Spleen (tissue), 11 donors: ENCODE data around the gene EWSR1. TPM values are rescaled to one million over a fixed set of nuclear protein-coding genes. Genes with fewer than 3 reads are reported as not detected.
A peak's percentile ranks its signal among the peaks of the same experiment; 100 is the strongest.

ENCODE experiments used
- DNase-seq: peaks from one replicate; pipeline ENCODE4 v3.0.0-alpha.2; 2020
- H3K27ac ChIP-seq, 8 donors: fragments of 200-600 bp; sonication (generic) in 7 of 8; 1 replicate in 4 of 8; 2 replicates in 4 of 8; pipeline versions ENCODE4 v1.5.0 to v1.8.0; 2016 to 2021; ENCODE audit warnings: inconsistent platforms in 4 of 8, mild to moderate bottlenecking in 4 of 8, moderate library complexity in 1 of 8
- H3K27me3 ChIP-seq, 7 donors: fragments of 200-600 bp; sonication (generic) in 6 of 7; replicated peaks in 1 of 7; 1 replicate in 4 of 7; 2 replicates in 3 of 7; pipeline versions ENCODE4 v1.5.0 to v1.8.0; 2016 to 2021; ENCODE audit warnings: inconsistent platforms in 3 of 7, mild to moderate bottlenecking in 1 of 7
- H3K36me3 ChIP-seq, 6 donors: fragments of 200-600 bp; sonication (generic) in 5 of 6; 1 replicate in 4 of 6; 2 replicates in 2 of 6; pipeline versions ENCODE4 v1.5.0 to v1.8.0; 2016 to 2021; ENCODE audit warnings: inconsistent platforms in 2 of 6
- H3K4me1 ChIP-seq, 6 donors: fragments of 200-600 bp; sonication (generic) in 5 of 6; 1 replicate in 3 of 6; 2 replicates in 3 of 6; pipeline versions ENCODE4 v1.5.0 to v1.8.0; 2016 to 2021; ENCODE audit warnings: inconsistent platforms in 3 of 6
- H3K4me3 ChIP-seq, 8 donors: fragments of 200-600 bp; sonication (generic) in 7 of 8; 1 replicate in 4 of 8; 2 replicates in 4 of 8; pipeline versions ENCODE4 v1.5.0 to v1.8.0; 2016 to 2021; ENCODE audit warnings: inconsistent platforms in 4 of 8, mild to moderate bottlenecking in 4 of 8, moderate library complexity in 2 of 8
- H3K9me3 ChIP-seq, 8 donors: fragments of 200-600 bp; sonication (generic) in 7 of 8; 1 replicate in 4 of 8; 2 replicates in 4 of 8; pipeline versions ENCODE4 v1.5.0 to v1.8.0; 2016 to 2021; ENCODE audit warnings: inconsistent platforms in 4 of 8
- CTCF ChIP-seq, 11 experiments: fragments of 200-600 bp in 7 of 11; fragments of 450-650 bp in 4 of 11; sonication (generic) in 4 of 11; IDR thresholded peaks in 8 of 11; conservative IDR thresholded peaks in 3 of 11; 1 replicate in 7 of 11; 2 replicates in 4 of 11; pipeline versions ENCODE4 v1.4.0 to v1.8.0; 2016 to 2021; ENCODE audit warnings: antibody characterized with exemption in 11 of 11, inconsistent platforms in 4 of 11, mild to moderate bottlenecking in 1 of 11
- POLR2A ChIP-seq, 3 donors: fragments of 450-650 bp; IDR thresholded peaks; one replicate each; pipeline ENCODE4 v1.5.1; 2017; ENCODE audit warnings: antibody characterized with exemption in 3 of 3, mild to moderate bottlenecking in 1 of 3
- POLR2AphosphoS5 ChIP-seq, 3 donors: sonication (generic); formaldehyde crosslinking; IDR thresholded peaks; one replicate each; pipeline ENCODE4 v1.5.1; 2017; ENCODE audit warnings: antibody characterized with exemption in 3 of 3
- WGBS, 5 donors: extraction: QIAGEN DNeasy Blood & Tissue Kit in 3 of 5; methylation state at CpG; one replicate each; pipeline versions ENCODE4 v1.1.5 to v1.1.7; 2013 to 2018; 5-methylcytosine and 5-hydroxymethylcytosine counted together
- intact Hi-C: fragments of 100-400 bp; cut with DNase I; formaldehyde crosslinking; loops from one replicate; pipeline ENCODE4 v1.15.0; 2023; ENCODE audit warnings: low total_unique reads
- polyA plus RNA-seq, 3 donors: library from polyadenylated mRNA; stranded (reverse); fragments of 200-250 nt; gene quantifications; one replicate each; pipeline ENCODE4 v1.2.1, GENCODE V29; 2013
- total RNA-seq, 7 donors: library from RNA; depleted of rRNA in 3 of 7; stranded (reverse); fragments of >200 nt in 3 of 7; fragmentation: NEBNext Ultra II Directional in 4 of 7; extraction: Animal tissue kit (Norgen Biotek cat#: 25700) in 4 of 7; gene quantifications; one replicate each; pipeline versions ENCODE4 v1.1.0 to v1.2.1, GENCODE V29; 2016 to 2021
- donor health status: healthy with polysubstance abuse.
- donor health status: DM: no; HTN: no; CAD: no; lungs with moderate emphysema.
- donor health status: DM: no; HTN: no; CAD: no.
- donor health status: Bipolar disorder and iron deficiency.
- donor health status: healthy.
- donor health status: DM: no; HTN: no; CAD: no.
- donor health status: DM: yes; HTN: yes; CAD: no.

EWSR1 gene
- total and polyA plus RNA-seq, 10 donors: 127 to 282 (median 239) TPM

GRCh38 chr22:29334696-29335344 is 66.8 kb downstream of the EWSR1 start:
- 88 to 96% (median 93%) methylated on average over 7 to 12 of the region's 12 CpGs for WGBS, 5 donors
- H3K27ac ChIP-seq: no peak overlapping the region
- peaks cover 3 to 29% (median 12%) of the 10 kb centered on the region in 6 donors for H3K4me1 ChIP-seq
- no peak overlapping the region for H3K4me3 ChIP-seq
- H3K36me3 ChIP-seq: peaks cover 0 to 100% (median 100%) of the 10 kb centered on the region in 6 donors
- intact Hi-C loops: no loop called here
- no peaks in the 10 kb centered on the region for H3K9me3 ChIP-seq
- H3K27me3 ChIP-seq: no peaks in the 10 kb centered on the region
- no peak for DNase-seq
- TF ChIP-seq POLR2A (IDR thresholded peaks at IDR 0.05): no peak
- no peak for TF ChIP-seq POLR2AphosphoS5 (IDR thresholded peaks at IDR 0.05)
- no peak for TF ChIP-seq CTCF (IDR thresholded peaks at IDR 0.05 in 8 of 11, conservative IDR thresholded peaks at IDR 0.05 in 3 of 11)

- intact Hi-C loops: no loop called here
- TF ChIP-seq CTCF (IDR thresholded peaks at IDR 0.05 in 8 of 11, conservative IDR thresholded peaks at IDR 0.05 in 3 of 11): no peak
- peak in 1 of 3 donors; percentile 27 for TF ChIP-seq POLR2AphosphoS5 (IDR thresholded peaks at IDR 0.05)
- TF ChIP-seq POLR2A (IDR thresholded peaks at IDR 0.05): no peak
- Histone ChIP-seq H3K27ac (no peak overlapping the region), H3K27me3 (no peaks in the 10 kb centered on the region), H3K36me3 (peaks cover 0 to 100% (median 100%) of the 10 kb centered on the region in 6 donors), H3K4me3 (no peak overlapping the region), H3K9me3 (no peaks in the 10 kb centered on the region), H3K4me1 (peaks cover 0 to 20% (median 8%) of the 10 kb centered on the region in 6 donors)
- WGBS, 5 donors: 93 to 96% (median 93%) methylated on average over 11 of the region's 11 CpGs
- no peak for DNase-seq
Observed at GRCh38 chr22:29335656-29336055, 67.6 kb downstream of the EWSR1 start.

GRCh38 chr22:29336751-29337490 is 68.9 kb downstream of the EWSR1 start:
- intact Hi-C loops: no loop called here
- Histone ChIP-seq H3K4me1 (peaks cover 0 to 11% (median 2%) of the 10 kb centered on the region in 6 donors), H3K9me3 (no peaks in the 10 kb centered on the region), H3K27ac (peak overlapping the region in 6 of 8 donors; percentile 14 to 60 (median 51)), H3K27me3 (no peaks in the 10 kb centered on the region), H3K36me3 (peaks cover 0 to 100% (median 100%) of the 10 kb centered on the region in 6 donors), H3K4me3 (no peak overlapping the region)
- DNase-seq: no peak
- TF ChIP-seq POLR2AphosphoS5 (IDR thresholded peaks at IDR 0.05): peak in 2 of 3 donors; percentile 20 to 33
- TF ChIP-seq CTCF (IDR thresholded peaks at IDR 0.05 in 8 of 11, conservative IDR thresholded peaks at IDR 0.05 in 3 of 11): no peak
- 79 to 87% (median 84%) methylated on average over 14 of the region's 14 CpGs for WGBS, 5 donors
